ENCODE results near the gene BAZ1A. TPM values are rescaled to one million over a fixed set of nuclear protein-coding genes. Genes with fewer than 3 reads are reported as not detected.

The BAZ1A gene
- total RNA-seq, 1 experiment from 2014 or later = 17.8 TPM

DNA sequence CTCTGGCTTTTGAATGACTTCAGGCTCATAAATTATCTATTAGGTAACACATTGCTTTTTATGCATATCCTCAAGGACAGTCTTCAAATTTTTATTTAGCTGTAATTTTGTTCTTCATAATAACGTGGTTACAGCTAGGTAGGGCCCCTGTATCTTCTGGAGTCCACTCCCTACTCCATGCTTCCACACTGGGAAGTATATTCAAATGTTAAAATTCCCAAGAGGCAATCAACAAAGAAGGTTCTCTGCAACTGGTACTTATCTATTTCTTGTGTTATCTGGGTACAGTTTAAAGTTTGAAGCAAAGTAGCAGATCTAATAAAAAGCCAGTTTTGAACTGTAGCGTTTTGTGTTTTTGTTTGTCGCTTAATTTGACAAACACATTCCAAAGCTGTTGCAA, 20.1 kb upstream of the BAZ1A start:
- H3K79me1 ChIP-seq (ENCODE audit: insufficient read depth, low read depth, low read length, poor library complexity, severe bottlenecking) = no peaks in the 10 kb centered on the region
- H3K27me3 ChIP-seq (ENCODE audit: insufficient read depth, low read length) = no peaks in the 10 kb centered on the region
- H3K79me2 ChIP-seq (ENCODE audit: insufficient read depth, low read length) = no peaks in the 10 kb centered on the region
- peak overlapping the region in 1 of 2 experiments; percentile 54; a peak in 2 of 5 replicates for H3K4me3 Mint-ChIP-seq
- H4K8ac ChIP-seq (replicated peaks; ENCODE audit: insufficient read length, low read depth, low read length) = no peak overlapping the region
- H3K36me3 Mint-ChIP-seq (ENCODE audit: insufficient read depth in 1 of 3, low read depth in 3 of 3) = no peaks in the 10 kb centered on the region
- H4K5ac ChIP-seq (ENCODE audit: insufficient read length, low read depth, low read length) = no peak overlapping the region
- H4K20me1 ChIP-seq (ENCODE audit: control insufficient read depth, insufficient read depth, insufficient read length) = no peaks in the 10 kb centered on the region
- H3K56ac ChIP-seq (ENCODE audit: insufficient read length, low read depth, low read length) = no peak overlapping the region
- no peaks in the 10 kb centered on the region for H3K9me3 ChIP-seq (ENCODE audit: control insufficient read depth, low read depth, low read length)
- no peak overlapping the region for H2BK12ac ChIP-seq (ENCODE audit: insufficient read length, low read depth, low read length)
- no peaks in the 10 kb centered on the region for H3K23me2 ChIP-seq (ENCODE audit: insufficient read length, low read depth, low read length, poor library complexity, severe bottlenecking)
- H3K27ac Mint-ChIP-seq = no peak overlapping the region; a peak in 1 of 7 replicates
- no peak overlapping the region for H3K9ac ChIP-seq (ENCODE audit: extremely low read depth, insufficient read length, low read length)
- H2BK15ac ChIP-seq (ENCODE audit: low read depth, low read length) = no peak overlapping the region
- peaks cover 13% of the 10 kb centered on the region in 2 experiments for H3K4me1 Mint-ChIP-seq
- no peak overlapping the region for H2BK5ac ChIP-seq (ENCODE audit: insufficient read length, low read length)
- no peak overlapping the region for H3K27ac ChIP-seq (ENCODE audit: insufficient read length, low read depth, low read length)
- no peak overlapping the region for H3K4me2 ChIP-seq (ENCODE audit: insufficient read depth, insufficient read length, low read length)
- no CpG with 5 or more reads among the region's 3 CpGs for WGBS (ENCODE audit: extremely low coverage, insufficient read length, low lambda C conversion rate)
- H4K91ac ChIP-seq (ENCODE audit: insufficient read length, low read depth, low read length) = no peak overlapping the region
- H2BK20ac ChIP-seq (ENCODE audit: low read depth, low read length, poor library complexity, severe bottlenecking) = no peak overlapping the region
- H3K4me1 ChIP-seq (ENCODE audit: insufficient read depth, low read length) = no peaks in the 10 kb centered on the region
- TF ChIP-seq CTCF (conservative IDR thresholded peaks at IDR 0.05) = no peak
- DNase-seq = no peak
- no peak overlapping the region for H3T11ph ChIP-seq (ENCODE audit: low read length)
- no peak overlapping the region for H3K23ac ChIP-seq (ENCODE audit: insufficient read length, low read depth, low read length)
- H3K4ac ChIP-seq (ENCODE audit: low read depth, low read length) = no peak overlapping the region
- H3K9me3 Mint-ChIP-seq = no peaks in the 10 kb centered on the region
- no peak overlapping the region for H2AK5ac ChIP-seq (ENCODE audit: insufficient read length, low read length)
- H2BK120ac ChIP-seq (ENCODE audit: low read depth, low read length, poor library complexity, severe bottlenecking) = no peak overlapping the region
- no peak overlapping the region for H3K18ac ChIP-seq (ENCODE audit: insufficient read length, low read depth, low read length)
- H3K27me3 Mint-ChIP-seq (ENCODE audit: low read depth) = no peaks in the 10 kb centered on the region
- H3K14ac ChIP-seq (ENCODE audit: insufficient read depth, low read length) = no peak overlapping the region
- H2AFZ ChIP-seq (ENCODE audit: low read length) = no peak overlapping the region
